Activated CD4-positive, alpha-beta T cell treated with anti-CD3 and anti-CD28 coated beads, Interleukin-2, amount 10 ng/mL, durations not matched to agents 7 days and 5 days (primary cell): Measurements from ENCODE around the gene BGN. TPM values are rescaled to one million over a fixed set of nuclear protein-coding genes. Genes with fewer than 3 reads are reported as not detected.

Experiments
- CTCF ChIA-PET: fragments of 350-600 bp; sonication (Branson Sonifier 250); formaldehyde crosslinking; loops from one replicate; lab custom pipeline; 2021; ENCODE audit warnings: antibody characterized with exemption; lab: Charles Lee
- POLR2A ChIA-PET: fragments of 350-600 bp; sonication (Branson Sonifier 250); formaldehyde crosslinking; loops from one replicate; lab custom pipeline; 2021; ENCODE audit warnings: antibody characterized with exemption; lab: Charles Lee
- DNase-seq: peaks from one replicate; pipeline ENCODE4 v3.0.0-alpha.2; 2020
- H3K27ac Mint-ChIP-seq: one replicate; pipeline ENCODE4 v1.8.0; 2021; ENCODE audit warnings: mild to moderate bottlenecking, moderate library complexity, mixed read lengths
- H3K27me3 Mint-ChIP-seq: one replicate; pipeline ENCODE4 v1.8.0; 2021; ENCODE audit warnings: mixed read lengths
- H3K36me3 Mint-ChIP-seq: one replicate; pipeline ENCODE4 v1.8.0; 2021; ENCODE audit warnings: low read depth, mixed read lengths
- H3K4me1 Mint-ChIP-seq: one replicate; pipeline ENCODE4 v1.8.0; 2021; ENCODE audit warnings: mixed read lengths
- H3K4me3 Mint-ChIP-seq: one replicate; pipeline ENCODE4 v1.8.0; 2021; ENCODE audit warnings: mild to moderate bottlenecking, moderate library complexity, mixed read lengths
- H3K9me3 Mint-ChIP-seq: one replicate; pipeline ENCODE4 v1.8.0; 2021; ENCODE audit warnings: mixed read lengths
- total RNA-seq, 2 experiments: library from RNA; stranded (reverse); gene quantifications; one replicate each; pipeline ENCODE4 v1.2.3, GENCODE V29; 2021

Gene BGN
- total RNA-seq, 2 experiments from 2014 or later = not detected

GRCh38 chrX:153454901-153455550 lies 39.8 kb upstream of the BGN start:
- Mint-ChIP-seq H3K27me3 (no peaks in the 10 kb centered on the region), H3K4me3 (no peak overlapping the region), H3K9me3 (no peaks in the 10 kb centered on the region), H3K36me3 (no peaks in the 10 kb centered on the region), H3K4me1 (no peaks in the 10 kb centered on the region), H3K27ac (no peak overlapping the region)
- ChIA-PET POLR2A (no interaction called here), CTCF (interaction anchor here (1.6 kb wide), 1 partner anchor 21 kb away, joined by 3 read pairs; no protein-coding TSS in a partner anchor)
- DNase-seq = no peak

DNA sequence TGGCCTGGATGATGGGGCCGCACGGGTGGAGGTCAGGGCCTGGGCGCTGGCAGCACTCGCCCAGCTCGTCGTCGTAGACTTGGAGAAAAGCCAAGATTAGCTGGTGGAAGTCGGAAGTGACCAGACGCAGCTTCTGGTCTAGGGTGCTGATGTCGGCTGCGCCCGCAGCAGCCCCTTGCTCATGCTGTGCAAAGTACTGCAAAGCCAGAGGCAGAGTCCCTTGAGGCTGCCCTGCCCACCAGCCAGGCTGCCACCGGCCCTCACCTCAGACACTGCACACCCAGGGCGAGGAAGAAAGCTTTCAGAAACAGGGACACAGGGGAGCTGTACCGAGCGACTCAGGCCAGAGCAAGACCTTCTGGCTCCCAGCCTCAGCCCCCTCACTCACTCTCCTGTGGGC lies 39.2 kb upstream of the BGN start:
- Mint-ChIP-seq H3K27me3 (no peaks in the 10 kb centered on the region), H3K27ac (no peak overlapping the region), H3K36me3 (no peaks in the 10 kb centered on the region), H3K9me3 (no peaks in the 10 kb centered on the region), H3K4me1 (no peaks in the 10 kb centered on the region), H3K4me3 (no peak overlapping the region)
- ChIA-PET CTCF (interaction anchor here (1.6 kb wide), 1 partner anchor 21 kb away, joined by 3 read pairs; no protein-coding TSS in a partner anchor), POLR2A (no interaction called here)
- DNase-seq = no peak

DNA sequence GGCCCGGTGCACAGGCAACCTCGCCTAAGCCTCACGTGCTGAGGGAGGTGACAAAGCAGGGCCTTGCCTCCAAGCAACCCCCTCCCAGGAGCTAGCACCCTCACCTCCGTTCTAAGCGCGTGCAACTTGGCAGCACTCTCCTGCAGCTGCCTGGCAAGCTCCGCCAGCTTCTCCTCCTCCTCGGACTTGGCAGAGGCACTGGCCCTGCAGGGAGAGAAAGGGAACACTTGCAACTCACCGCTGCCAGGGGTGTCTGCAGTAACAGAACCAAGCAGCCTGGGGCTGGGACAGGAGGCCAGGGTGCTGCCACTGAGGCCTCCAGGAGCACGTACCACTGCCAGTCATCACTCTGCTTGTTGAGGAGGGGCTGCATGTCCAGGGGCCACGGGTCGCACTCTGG lies 38.6 kb upstream of the BGN start:
- Mint-ChIP-seq H3K27ac (no peak overlapping the region), H3K4me3 (no peak overlapping the region), H3K27me3 (no peaks in the 10 kb centered on the region), H3K4me1 (no peaks in the 10 kb centered on the region), H3K36me3 (no peaks in the 10 kb centered on the region), H3K9me3 (no peaks in the 10 kb centered on the region)
- no peak for DNase-seq
- ChIA-PET CTCF (interaction anchor here (1.6 kb wide), 1 partner anchor 22 kb away, joined by 3 read pairs; no protein-coding TSS in a partner anchor), POLR2A (no interaction called here)

DNA sequence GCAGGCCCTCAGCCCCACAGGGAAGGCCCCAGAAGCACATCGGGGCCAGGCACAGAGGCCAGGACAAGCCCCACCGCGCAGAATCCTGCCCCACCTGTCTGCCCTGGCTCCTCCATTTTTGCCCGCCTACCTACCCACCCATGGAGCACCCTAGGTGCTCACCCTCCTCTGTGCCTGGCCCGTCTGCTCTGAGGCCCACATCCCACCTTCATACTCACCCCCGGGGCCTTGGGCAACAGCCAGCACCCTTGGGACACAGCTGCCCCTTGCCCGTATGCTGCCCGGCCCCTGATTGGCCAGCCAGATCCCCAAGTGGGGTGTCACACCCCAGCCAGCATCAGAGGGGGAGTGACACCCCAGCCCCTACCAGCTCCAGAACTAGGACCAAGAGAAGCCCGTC lies 38.1 kb upstream of the BGN start:
- no peaks in the 10 kb centered on the region for H3K4me1 Mint-ChIP-seq
- POLR2A ChIA-PET = no interaction called here
- DNase-seq = no peak

DNA sequence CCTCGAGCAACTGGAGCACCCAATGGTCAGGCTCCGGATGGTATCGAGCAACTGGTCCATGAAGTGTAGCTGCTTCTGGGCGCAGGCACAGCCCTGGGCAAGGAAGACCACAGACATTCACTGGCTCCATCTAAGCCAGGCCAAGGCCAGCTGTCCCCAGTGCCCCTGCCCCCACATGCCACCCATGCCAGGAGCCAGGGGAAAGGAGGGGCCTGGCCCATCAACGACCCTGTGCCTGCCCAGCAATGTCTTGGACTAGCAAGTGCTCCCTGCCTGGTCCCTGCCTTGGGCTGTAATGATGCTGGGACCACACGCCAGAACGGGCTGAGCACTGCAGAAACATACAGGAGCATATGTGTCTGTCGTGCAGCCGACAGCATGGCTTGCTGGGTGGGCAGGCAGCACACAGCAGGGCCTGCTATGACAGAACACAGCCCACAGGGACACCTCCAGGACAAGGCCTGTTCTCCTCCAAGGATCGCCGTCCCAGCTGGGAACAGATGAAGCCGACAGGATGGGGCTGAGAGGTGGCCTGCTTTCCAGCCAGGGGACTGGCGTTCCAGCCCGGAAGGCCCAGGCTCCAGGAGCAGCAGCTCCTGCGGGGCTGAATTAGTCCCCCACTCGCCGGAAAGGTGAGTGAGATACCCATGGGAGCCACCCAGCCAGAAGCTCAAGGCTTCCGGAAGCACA lies 37.5 kb upstream of the BGN start:
- POLR2A ChIA-PET = interaction anchor here (1.0 kb wide), 1 partner anchor 8 kb away, joined by 4 read pairs; no protein-coding TSS in a partner anchor
- DNase-seq = no peak
- H3K27me3 Mint-ChIP-seq = no peaks in the 10 kb centered on the region
- no peak overlapping the region for H3K27ac Mint-ChIP-seq
- H3K4me1 Mint-ChIP-seq = no peaks in the 10 kb centered on the region
- CTCF ChIA-PET = interaction anchor here (0.5 to 1.6 kb wide), 2 partner anchors 29 to 407 kb away, joined by 3 read pairs; no protein-coding TSS in a partner anchor
- H3K4me3 Mint-ChIP-seq = no peak overlapping the region
- peaks cover 5% of the 10 kb centered on the region for H3K36me3 Mint-ChIP-seq
- no peaks in the 10 kb centered on the region for H3K9me3 Mint-ChIP-seq

More for the DNA sequence above, 38.1 kb upstream of the BGN start:
- Mint-ChIP-seq H3K27me3 (no peaks in the 10 kb centered on the region), H3K36me3 (peaks cover 3% of the 10 kb centered on the region), H3K9me3 (no peaks in the 10 kb centered on the region), H3K4me3 (no peak overlapping the region), H3K27ac (no peak overlapping the region)
- CTCF ChIA-PET = interaction anchor here (1.6 kb wide), 1 partner anchor 23 kb away, joined by 3 read pairs; no protein-coding TSS in a partner anchor

DNA sequence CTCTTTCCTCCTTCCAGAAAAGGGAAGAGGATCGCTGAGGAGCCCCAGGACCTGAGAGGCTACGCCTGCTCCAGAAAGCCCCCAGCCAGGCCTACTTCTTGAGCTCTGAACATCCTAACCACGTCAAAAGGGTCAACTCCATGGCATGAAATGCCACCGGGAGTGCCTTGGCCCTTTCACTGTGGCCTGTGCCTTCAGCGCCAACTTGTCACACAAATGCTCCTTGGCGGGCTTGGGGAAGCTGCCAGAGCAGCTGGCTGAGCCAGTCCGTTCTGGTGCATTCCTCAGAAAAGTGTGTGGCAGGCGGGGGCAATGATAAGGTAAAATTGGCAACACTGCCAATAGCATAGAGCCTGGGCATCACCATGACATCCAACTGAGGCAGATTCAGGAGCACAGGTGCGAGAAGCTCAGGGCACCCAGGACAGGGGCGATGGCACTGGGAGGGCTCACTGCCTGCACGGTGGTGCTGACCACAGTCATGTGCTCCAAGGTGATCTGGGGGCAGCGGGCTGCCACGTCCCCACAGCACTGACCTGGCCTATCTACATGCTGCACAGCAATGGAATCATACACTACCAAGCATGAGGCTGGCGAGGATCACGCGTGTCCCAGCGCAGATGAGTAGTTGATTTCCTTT lies 36.8 kb upstream of the BGN start:
- H3K36me3 Mint-ChIP-seq = peaks cover 5% of the 10 kb centered on the region
- CTCF ChIA-PET = interaction anchor here (0.5 to 1.6 kb wide), 3 partner anchors 13 to 408 kb away, joined by 3 read pairs; partner anchors contain the start of gene HAUS7
- POLR2A ChIA-PET = interaction anchor here (1.0 kb wide), 1 partner anchor 9 kb away, joined by 4 read pairs; no protein-coding TSS in a partner anchor

GRCh38 chrX:153458476-153458875 lies 36.3 kb upstream of the BGN start:
- no peaks in the 10 kb centered on the region for H3K27me3 Mint-ChIP-seq
- no peaks in the 10 kb centered on the region for H3K4me1 Mint-ChIP-seq
- POLR2A ChIA-PET = interaction anchor here (1.0 kb wide), 1 partner anchor 9 kb away, joined by 4 read pairs; no protein-coding TSS in a partner anchor
- no peaks in the 10 kb centered on the region for H3K9me3 Mint-ChIP-seq
- CTCF ChIA-PET = interaction anchor here (0.9 to 1.6 kb wide), 2 partner anchors 12 to 30 kb away, joined by 3 read pairs; partner anchors contain the start of gene HAUS7
- peaks cover 5% of the 10 kb centered on the region for H3K36me3 Mint-ChIP-seq
- no peak overlapping the region for H3K27ac Mint-ChIP-seq
- no peak overlapping the region for H3K4me3 Mint-ChIP-seq
- DNase-seq = no peak

More for the DNA sequence above, 36.8 kb upstream of the BGN start:
- H3K4me3 Mint-ChIP-seq = no peak overlapping the region
- H3K9me3 Mint-ChIP-seq = no peaks in the 10 kb centered on the region
- H3K27me3 Mint-ChIP-seq = no peaks in the 10 kb centered on the region
- no peak overlapping the region for H3K27ac Mint-ChIP-seq
- H3K4me1 Mint-ChIP-seq = no peaks in the 10 kb centered on the region
- no peak for DNase-seq

- no peaks in the 10 kb centered on the region for H3K9me3 Mint-ChIP-seq
- POLR2A ChIA-PET = no interaction called here
- CTCF ChIA-PET = no interaction called here
- H3K4me1 Mint-ChIP-seq = no peaks in the 10 kb centered on the region
- no peak overlapping the region for H3K27ac Mint-ChIP-seq
- H3K4me3 Mint-ChIP-seq = no peak overlapping the region
- H3K27me3 Mint-ChIP-seq = no peaks in the 10 kb centered on the region
- DNase-seq = no peak
- H3K36me3 Mint-ChIP-seq = peaks cover 5% of the 10 kb centered on the region
These were observed 34.8 kb upstream of the BGN start for GRCh38 chrX:153459986-153460385.

DNA sequence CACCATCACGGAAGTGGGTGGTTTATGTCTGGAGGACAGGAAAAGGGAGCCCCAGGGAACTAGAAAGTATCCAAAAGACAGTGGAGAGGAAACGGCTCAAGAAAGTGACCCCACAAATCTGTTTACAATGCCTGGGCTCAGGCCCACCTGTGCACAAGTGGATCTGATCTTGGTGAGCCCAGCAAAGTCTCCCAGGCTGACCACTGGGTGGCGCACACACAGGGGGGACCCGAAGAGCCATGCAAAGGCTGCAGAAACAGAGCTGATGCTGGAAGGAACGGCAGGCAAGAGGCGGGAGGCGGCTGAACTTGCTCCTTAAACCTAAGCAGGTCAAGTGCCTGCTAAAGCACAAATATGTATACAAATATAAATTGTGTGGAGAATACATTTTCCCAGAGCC lies 34.0 kb upstream of the BGN start:
- no peaks in the 10 kb centered on the region for H3K27me3 Mint-ChIP-seq
- POLR2A ChIA-PET = no interaction called here
- peaks cover 5% of the 10 kb centered on the region for H3K36me3 Mint-ChIP-seq
- CTCF ChIA-PET = interaction anchor here (0.5 to 0.6 kb wide), 2 partner anchors 15 to 23 kb away, joined by 3 read pairs; partner anchors contain the start of gene TREX2
- no peak overlapping the region for H3K27ac Mint-ChIP-seq
- no peaks in the 10 kb centered on the region for H3K4me1 Mint-ChIP-seq
- peak; percentile 39 for DNase-seq
- H3K9me3 Mint-ChIP-seq = no peaks in the 10 kb centered on the region
- no peak overlapping the region for H3K4me3 Mint-ChIP-seq

GRCh38 chrX:153462291-153462690 lies 32.5 kb upstream of the BGN start:
- Mint-ChIP-seq H3K9me3 (no peaks in the 10 kb centered on the region), H3K4me3 (no peak overlapping the region), H3K27me3 (no peaks in the 10 kb centered on the region), H3K27ac (no peak overlapping the region), H3K36me3 (peaks cover 5% of the 10 kb centered on the region), H3K4me1 (no peaks in the 10 kb centered on the region)
- DNase-seq = no peak
- CTCF ChIA-PET = interaction anchor here (1.0 kb wide), 1 partner anchor 8 kb away, joined by 3 read pairs; the partner anchor contains the start of gene HAUS7
- POLR2A ChIA-PET = no interaction called here

DNA sequence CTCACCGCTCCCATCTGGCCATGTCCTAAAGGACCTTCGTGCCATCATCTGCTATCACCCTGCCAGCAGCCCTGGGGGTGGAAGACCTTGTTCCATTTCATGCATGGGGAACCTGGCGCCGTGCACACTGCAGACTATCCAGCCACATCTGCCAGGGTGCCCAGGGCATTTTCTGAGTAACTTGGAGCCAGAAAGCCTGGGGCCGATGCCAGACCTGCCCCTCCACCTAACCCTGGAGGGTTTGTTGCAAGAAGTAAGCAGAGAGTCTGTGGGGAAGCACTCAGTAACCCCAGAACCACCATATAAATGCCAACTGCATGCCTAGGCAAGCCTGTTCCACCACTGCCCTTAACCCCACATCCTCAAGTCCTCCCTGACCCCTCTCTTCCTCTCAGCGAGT lies 31.7 kb upstream of the BGN start:
- ChIA-PET CTCF (no interaction called here), POLR2A (no interaction called here)
- Mint-ChIP-seq H3K27ac (no peak overlapping the region), H3K9me3 (no peaks in the 10 kb centered on the region), H3K27me3 (no peaks in the 10 kb centered on the region), H3K36me3 (peaks cover 5% of the 10 kb centered on the region), H3K4me3 (no peak overlapping the region), H3K4me1 (peaks cover 4% of the 10 kb centered on the region)
- no peak for DNase-seq

- Mint-ChIP-seq H3K4me1 (peaks cover 4% of the 10 kb centered on the region), H3K27me3 (no peaks in the 10 kb centered on the region), H3K36me3 (peaks cover 5% of the 10 kb centered on the region), H3K27ac (no peak overlapping the region), H3K4me3 (no peak overlapping the region), H3K9me3 (no peaks in the 10 kb centered on the region)
- CTCF ChIA-PET = no interaction called here
- DNase-seq = no peak
- POLR2A ChIA-PET = no interaction called here
These were observed 31.2 kb upstream of the BGN start for GRCh38 chrX:153463556-153463955.
